KMS-11 (cell line): ENCODE measurements around the gene ARHGAP25.

Experiments used
- H2AFZ ChIP-seq: fragments of 200-600 bp; sonication (generic); 2 replicates; pipeline ENCODE4 v1.6.1; 2016; ENCODE audit warnings: antibody characterized with exemption, mixed run types, low read depth
- H3K27ac ChIP-seq: fragments of 200-600 bp; sonication (generic); 2 replicates; pipeline ENCODE4 v1.6.1; 2016; ENCODE audit warnings: mild to moderate bottlenecking, mixed run types
- H3K27me3 ChIP-seq: fragments of 200-600 bp; sonication (generic); 2 replicates; pipeline ENCODE4 v1.6.1; 2017; ENCODE audit warnings: mild to moderate bottlenecking, low read depth, mixed run types, moderate library complexity; ENCODE audit not compliant: insufficient read depth
- H3K36me3 ChIP-seq: fragments of 200-600 bp; sonication (generic); 2 replicates; pipeline ENCODE4 v1.6.1; 2017; ENCODE audit warnings: mild to moderate bottlenecking, mixed run types; ENCODE audit not compliant: insufficient read depth
- H3K4me1 ChIP-seq: fragments of 200-600 bp; sonication (generic); 2 replicates; pipeline ENCODE4 v1.6.1; 2016; ENCODE audit warnings: mild to moderate bottlenecking, low read depth, mixed run types; ENCODE audit not compliant: poor library complexity, severe bottlenecking
- H3K4me2 ChIP-seq: fragments of 200-600 bp; sonication (generic); 2 replicates; pipeline ENCODE4 v1.7.0; 2016; ENCODE audit warnings: mild to moderate bottlenecking, mixed run types
- H3K4me3 ChIP-seq: fragments of 200-600 bp; sonication (generic); IDR thresholded peaks from 2 replicates; pipeline ENCODE4 v1.6.1; 2017; ENCODE audit warnings: low read depth, low read length, mixed read lengths; ENCODE audit not compliant: insufficient read depth
- H3K79me2 ChIP-seq: fragments of 200-600 bp; sonication (generic); 2 replicates; pipeline ENCODE4 v1.6.1; 2016; ENCODE audit warnings: low read depth, mixed run types; ENCODE audit not compliant: insufficient read depth
- H3K9ac ChIP-seq: fragments of 200-600 bp; sonication (generic); 2 replicates; pipeline ENCODE4 v1.6.1; 2016; ENCODE audit warnings: mild to moderate bottlenecking, mixed run types
- H4K20me1 ChIP-seq: fragments of 200-600 bp; sonication (generic); 2 replicates; pipeline ENCODE4 v1.6.1; 2016; ENCODE audit warnings: mild to moderate bottlenecking, mixed run types; ENCODE audit not compliant: insufficient read depth
- TF ChIP-seq, protein P1 (sequence below): fragments of 200-600 bp; sonication (generic); conservative IDR thresholded peaks from 2 replicates; pipeline ENCODE4 v1.6.1; 2017; ENCODE audit warnings: low read depth, mild to moderate bottlenecking, antibody characterized with exemption, low read length, moderate library complexity, mixed read lengths

ARHGAP25 gene

DNA sequence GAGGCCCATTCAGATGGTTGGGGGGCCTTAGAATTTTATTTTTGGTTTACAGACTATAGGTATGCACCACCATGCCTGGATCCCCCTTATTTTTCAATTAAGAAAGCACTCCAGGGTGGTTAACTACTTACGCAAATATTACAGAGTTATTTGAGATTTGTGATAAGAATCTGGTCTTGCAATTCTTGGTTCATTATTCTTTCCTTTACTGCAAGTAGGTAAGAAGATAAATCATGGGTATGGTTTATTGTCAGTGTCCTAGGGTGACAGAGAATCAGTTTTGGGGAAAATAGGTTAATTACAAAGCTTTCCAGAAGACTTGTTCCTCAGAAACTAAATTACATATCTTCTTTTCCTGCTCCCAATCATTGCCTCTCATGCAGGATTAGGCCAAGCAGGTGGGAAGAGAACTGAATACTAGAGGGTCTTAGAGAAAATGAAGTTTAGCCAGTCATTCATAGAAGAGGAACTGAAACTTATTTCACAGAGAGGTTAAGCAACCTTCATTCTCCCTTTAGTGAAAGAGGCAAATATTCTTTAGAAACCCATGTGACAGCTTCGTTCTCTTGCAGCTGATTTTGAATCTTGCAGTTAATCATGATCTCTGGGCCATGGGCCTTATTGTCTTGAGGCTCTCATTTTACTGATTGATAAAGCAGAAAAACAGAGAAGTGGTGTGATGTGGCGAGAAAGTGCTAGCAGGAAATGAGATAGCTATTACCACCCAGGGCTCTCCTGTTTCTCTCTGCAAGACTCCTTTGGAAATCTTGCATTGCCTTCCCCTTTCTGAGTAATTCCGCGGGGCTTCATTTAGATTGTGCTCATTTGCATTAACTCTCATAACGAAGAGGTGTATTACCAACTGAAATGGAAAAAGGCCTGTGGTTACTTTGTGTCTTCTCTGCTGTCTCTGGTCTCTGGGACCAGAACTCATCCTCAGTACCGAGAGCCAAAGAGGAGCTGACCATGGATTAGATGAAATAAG lies 44.8 kb upstream of the ARHGAP25 start:
- peak overlapping the region; percentile 44 for H3K4me2 ChIP-seq
- TF ChIP-seq, protein P1, sequence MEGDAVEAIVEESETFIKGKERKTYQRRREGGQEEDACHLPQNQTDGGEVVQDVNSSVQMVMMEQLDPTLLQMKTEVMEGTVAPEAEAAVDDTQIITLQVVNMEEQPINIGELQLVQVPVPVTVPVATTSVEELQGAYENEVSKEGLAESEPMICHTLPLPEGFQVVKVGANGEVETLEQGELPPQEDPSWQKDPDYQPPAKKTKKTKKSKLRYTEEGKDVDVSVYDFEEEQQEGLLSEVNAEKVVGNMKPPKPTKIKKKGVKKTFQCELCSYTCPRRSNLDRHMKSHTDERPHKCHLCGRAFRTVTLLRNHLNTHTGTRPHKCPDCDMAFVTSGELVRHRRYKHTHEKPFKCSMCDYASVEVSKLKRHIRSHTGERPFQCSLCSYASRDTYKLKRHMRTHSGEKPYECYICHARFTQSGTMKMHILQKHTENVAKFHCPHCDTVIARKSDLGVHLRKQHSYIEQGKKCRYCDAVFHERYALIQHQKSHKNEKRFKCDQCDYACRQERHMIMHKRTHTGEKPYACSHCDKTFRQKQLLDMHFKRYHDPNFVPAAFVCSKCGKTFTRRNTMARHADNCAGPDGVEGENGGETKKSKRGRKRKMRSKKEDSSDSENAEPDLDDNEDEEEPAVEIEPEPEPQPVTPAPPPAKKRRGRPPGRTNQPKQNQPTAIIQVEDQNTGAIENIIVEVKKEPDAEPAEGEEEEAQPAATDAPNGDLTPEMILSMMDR: no peak
- H4K20me1 ChIP-seq: no peaks in the 10 kb centered on the region
- peak overlapping the region; percentile 25 for H2AFZ ChIP-seq
- H3K4me1 ChIP-seq: peaks cover 16% of the 10 kb centered on the region
- no peaks in the 10 kb centered on the region for H3K27me3 ChIP-seq
- no peaks in the 10 kb centered on the region for H3K79me2 ChIP-seq
- no peak overlapping the region; the same call in 1 of the 2 replicates for H3K9ac ChIP-seq
- H3K27ac ChIP-seq: peak overlapping the region; percentile 25; the same call in 1 of the 2 replicates
- no peak overlapping the region for H3K4me3 ChIP-seq
- H3K36me3 ChIP-seq: no peaks in the 10 kb centered on the region

DNA sequence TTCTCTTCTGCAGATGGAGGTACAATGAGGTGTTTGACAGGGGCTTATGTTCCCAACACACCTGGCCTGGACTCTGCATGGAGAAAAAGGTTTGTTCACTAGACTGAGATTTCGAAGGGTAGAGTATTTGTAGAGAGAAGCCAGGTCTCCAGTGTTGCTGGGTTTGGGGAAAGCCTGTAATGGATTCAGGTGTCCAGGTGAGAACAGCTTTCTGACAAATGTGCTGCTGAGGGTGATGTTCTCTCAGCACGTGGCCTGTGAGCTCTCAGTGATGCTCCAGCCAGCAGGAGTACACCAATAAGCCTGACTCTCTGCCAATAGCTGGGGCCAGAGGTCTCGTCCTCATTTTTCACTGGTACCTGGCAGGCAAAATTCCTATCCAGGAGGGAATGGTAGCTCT lies 43.8 kb upstream of the ARHGAP25 start:
- H3K27me3 ChIP-seq: no peaks in the 10 kb centered on the region
- H3K4me3 ChIP-seq: no peak overlapping the region
- TF ChIP-seq, protein P1: no peak
- no peaks in the 10 kb centered on the region for H3K36me3 ChIP-seq
- no peak overlapping the region for H3K9ac ChIP-seq
- no peak overlapping the region for H2AFZ ChIP-seq
- H3K27ac ChIP-seq: no peak overlapping the region
- no peaks in the 10 kb centered on the region for H4K20me1 ChIP-seq
- peaks cover 16% of the 10 kb centered on the region for H3K4me1 ChIP-seq
- no peaks in the 10 kb centered on the region for H3K79me2 ChIP-seq
- peak overlapping the region; percentile 44 for H3K4me2 ChIP-seq

DNA sequence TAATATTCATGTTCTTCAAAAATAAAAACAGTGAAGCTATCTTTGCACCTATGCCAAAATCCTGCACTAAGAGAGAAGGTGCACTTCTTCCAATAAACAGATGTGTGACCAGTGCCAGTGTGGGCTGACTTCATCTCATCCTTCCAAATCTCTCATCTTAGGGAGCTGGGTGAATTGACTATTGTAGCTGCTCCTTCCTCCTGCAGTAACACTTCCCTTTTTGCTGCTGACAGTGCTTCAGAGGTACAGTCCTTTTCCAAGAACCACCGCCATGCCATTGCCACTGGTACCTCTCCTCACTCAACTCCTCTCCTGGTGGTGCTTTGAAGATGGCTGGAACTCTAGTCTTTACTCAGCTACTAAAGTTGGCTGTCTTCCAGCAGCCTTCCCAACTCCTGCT lies 42.1 kb upstream of the ARHGAP25 start:
- no peaks in the 10 kb centered on the region for H4K20me1 ChIP-seq
- no peaks in the 10 kb centered on the region for H3K36me3 ChIP-seq
- no peak overlapping the region for H3K4me3 ChIP-seq
- H3K79me2 ChIP-seq: no peaks in the 10 kb centered on the region
- no peak overlapping the region for H2AFZ ChIP-seq
- H3K4me1 ChIP-seq: peaks cover 16% of the 10 kb centered on the region
- TF ChIP-seq, protein P1: no peak
- no peak overlapping the region for H3K4me2 ChIP-seq
- no peak overlapping the region for H3K27ac ChIP-seq
- no peaks in the 10 kb centered on the region for H3K27me3 ChIP-seq
- no peak overlapping the region for H3K9ac ChIP-seq

- TF ChIP-seq, protein P1: no peak
- Histone ChIP-seq H3K4me1 (peaks cover 16% of the 10 kb centered on the region), H3K36me3 (no peaks in the 10 kb centered on the region), H3K9ac (no peak overlapping the region), H2AFZ (no peak overlapping the region), H4K20me1 (no peaks in the 10 kb centered on the region), H3K27ac (no peak overlapping the region), H3K27me3 (no peaks in the 10 kb centered on the region), H3K4me3 (no peak overlapping the region), H3K79me2 (no peaks in the 10 kb centered on the region), H3K4me2 (no peak overlapping the region)
Measured at GRCh38 chr2:68693951-68694350, 40.7 kb upstream of the ARHGAP25 start.
